HG02678 (cell line): Measurements from ENCODE around the gene GALNS.
"Not testable (repeated sequence)": the region's sequence is repeated elsewhere in the genome, so short reads cannot be mapped to it uniquely, and the experiment has no call there.

Experiments
- ATAC-seq: cut with Tn5 transposase; IDR thresholded peaks from one replicate; pipeline ENCODE4 v1.9.1; 2021; ENCODE audit warnings: mild to moderate bottlenecking, moderate library complexity; ENCODE audit not compliant: unreplicated experiment

Gene GALNS

GRCh38 chr16:88807142-88807625, 49.6 kb downstream of the GALNS start:
- ATAC-seq, result no peak

GRCh38 chr16:88806491-88807111, 50.1 kb downstream of the GALNS start:
- ATAC-seq, result no peak

GRCh38 chr16:88805887-88806393, 50.8 kb downstream of the GALNS start:
- ATAC-seq, result no peak

GRCh38 chr16:88805340-88805715, 51.4 kb downstream of the GALNS start:
- ATAC-seq, result no peak

- ATAC-seq, result no peak
Measured at GRCh38 chr16:88804552-88805339, 52.0 kb downstream of the GALNS start.

GRCh38 chr16:88804173-88804551, 52.6 kb downstream of the GALNS start:
- ATAC-seq, result no peak

- peak; percentile 59 for ATAC-seq
Measured at GRCh38 chr16:88803264-88803987, 53.3 kb downstream of the GALNS start, which contains the start of gene CDT1. CDT1 (plus strand) TSS chr16:88803789; CDS start chr16:88803832, 43 bp downstream.

- ATAC-seq, result no peak
Measured at GRCh38 chr16:88800277-88800592, 56.5 kb downstream of the GALNS start.

- no peak for ATAC-seq
Measured at GRCh38 chr16:88799569-88800276, 57.0 kb downstream of the GALNS start.

GRCh38 chr16:88798772-88799455, 57.8 kb downstream of the GALNS start:
- ATAC-seq, result no peak

GRCh38 chr16:88798073-88798472, 58.7 kb downstream of the GALNS start:
- no peak for ATAC-seq

GRCh38 chr16:88796278-88796677, 60.5 kb downstream of the GALNS start:
- ATAC-seq, result no peak

GRCh38 chr16:88793251-88793954, 63.3 kb downstream of the GALNS start:
- ATAC-seq, result no peak

GRCh38 chr16:88792668-88793250, 64.0 kb downstream of the GALNS start:
- ATAC-seq, result no peak

- no peak for ATAC-seq
Measured at GRCh38 chr16:88792078-88792550, 64.6 kb downstream of the GALNS start.

- no peak for ATAC-seq
Measured at GRCh38 chr16:88790312-88791211, 66.2 kb downstream of the GALNS start.

GRCh38 chr16:88789594-88789993, 67.2 kb downstream of the GALNS start:
- no peak for ATAC-seq

- ATAC-seq, result not testable (repeated sequence)
Measured at GRCh38 chr16:88788749-88789148, 68.0 kb downstream of the GALNS start.
